ENCODE measurements around the gene SPOCK2.

The SPOCK2 gene

GRCh38 chr10:72068901-72069446 lies 19.4 kb downstream of the SPOCK2 start (continued):
- TF ChIP-seq ZBTB11 (tag by site-specific recombination; conservative IDR thresholded peaks at IDR 0.05; ENCODE audit: low read depth): no peak
- no peak for TF ChIP-seq ZNF704 (tag by site-specific recombination; IDR thresholded peaks at IDR 0.05)
- TF ChIP-seq ZNF138 (tag by site-specific recombination; IDR thresholded peaks at IDR 0.05; ENCODE audit: borderline replicate concordance): no peak
- TF ChIP-seq KLF9 (tag by site-specific recombination; IDR thresholded peaks at IDR 0.05; ENCODE audit: low read depth): no peak
- TF ChIP-seq, protein P1, sequence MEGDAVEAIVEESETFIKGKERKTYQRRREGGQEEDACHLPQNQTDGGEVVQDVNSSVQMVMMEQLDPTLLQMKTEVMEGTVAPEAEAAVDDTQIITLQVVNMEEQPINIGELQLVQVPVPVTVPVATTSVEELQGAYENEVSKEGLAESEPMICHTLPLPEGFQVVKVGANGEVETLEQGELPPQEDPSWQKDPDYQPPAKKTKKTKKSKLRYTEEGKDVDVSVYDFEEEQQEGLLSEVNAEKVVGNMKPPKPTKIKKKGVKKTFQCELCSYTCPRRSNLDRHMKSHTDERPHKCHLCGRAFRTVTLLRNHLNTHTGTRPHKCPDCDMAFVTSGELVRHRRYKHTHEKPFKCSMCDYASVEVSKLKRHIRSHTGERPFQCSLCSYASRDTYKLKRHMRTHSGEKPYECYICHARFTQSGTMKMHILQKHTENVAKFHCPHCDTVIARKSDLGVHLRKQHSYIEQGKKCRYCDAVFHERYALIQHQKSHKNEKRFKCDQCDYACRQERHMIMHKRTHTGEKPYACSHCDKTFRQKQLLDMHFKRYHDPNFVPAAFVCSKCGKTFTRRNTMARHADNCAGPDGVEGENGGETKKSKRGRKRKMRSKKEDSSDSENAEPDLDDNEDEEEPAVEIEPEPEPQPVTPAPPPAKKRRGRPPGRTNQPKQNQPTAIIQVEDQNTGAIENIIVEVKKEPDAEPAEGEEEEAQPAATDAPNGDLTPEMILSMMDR (tag by site-specific recombination; IDR thresholded peaks at IDR 0.05): no peak
- TF ChIP-seq SCRT2 (tag by site-specific recombination; IDR thresholded peaks at IDR 0.05): no peak
- TF ChIP-seq ZNF510 (tag by site-specific recombination; IDR thresholded peaks at IDR 0.05; ENCODE audit: insufficient replicate concordance): no peak
- no peak for TF ChIP-seq ZNF488 (tag by site-specific recombination; IDR thresholded peaks at IDR 0.05)
- no peak for TF ChIP-seq BCL11B (tag by site-specific recombination; IDR thresholded peaks at IDR 0.05; ENCODE audit: low read depth)
- no peak for TF ChIP-seq ZNF792 (tag by site-specific recombination; IDR thresholded peaks at IDR 0.05)
- no peak for TF ChIP-seq ZNF391 (tag by site-specific recombination; IDR thresholded peaks at IDR 0.05; ENCODE audit: borderline replicate concordance, low read depth)
- TF ChIP-seq ZNF311 (tag by site-specific recombination; IDR thresholded peaks at IDR 0.05; ENCODE audit: borderline replicate concordance): no peak
- no peak; the same call in 1 of the 2 replicates for TF ChIP-seq KLF1 (tag by site-specific recombination; IDR thresholded peaks at IDR 0.05)
- TF ChIP-seq EGR2 (tag by site-specific recombination; IDR thresholded peaks at IDR 0.05; ENCODE audit: low read depth): peak; percentile 43; the same call in 1 of the 2 replicates
- no peak for TF ChIP-seq ZNF23 (tag by site-specific recombination; IDR thresholded peaks at IDR 0.05; ENCODE audit: borderline replicate concordance)
- no peak for TF ChIP-seq ZNF404 (tag by site-specific recombination; IDR thresholded peaks at IDR 0.05)
- no peak for TF ChIP-seq ZNF341 (tag by site-specific recombination; IDR thresholded peaks at IDR 0.05; ENCODE audit: low read depth)
- TF ChIP-seq ZNF670 (tag by site-specific recombination; IDR thresholded peaks at IDR 0.05; ENCODE audit: low read depth): no peak
- TF ChIP-seq GFI1B (tag by site-specific recombination; IDR thresholded peaks at IDR 0.05): no peak
- TF ChIP-seq ZBTB21 (tag by site-specific recombination; IDR thresholded peaks at IDR 0.05): no peak; the same call in 1 of the 2 replicates
- TF ChIP-seq BCL6B (tag by site-specific recombination; IDR thresholded peaks at IDR 0.05): no peak
- no peak for TF ChIP-seq ZNF132 (tag by site-specific recombination; IDR thresholded peaks at IDR 0.05; ENCODE audit: borderline replicate concordance)
- peak; percentile 46; the same call in 1 of the 2 replicates for TF ChIP-seq ZBTB17 (tag by site-specific recombination; IDR thresholded peaks at IDR 0.05)
- no peak for TF ChIP-seq ZNF350 (tag by site-specific recombination; IDR thresholded peaks at IDR 0.05)
- no peak for TF ChIP-seq ZNF843 (tag by site-specific recombination; IDR thresholded peaks at IDR 0.05)
- peak; percentile 72 for TF ChIP-seq PRDM10 (tag by site-specific recombination; IDR thresholded peaks at IDR 0.05)
- TF ChIP-seq ZNF223 (tag by site-specific recombination; IDR thresholded peaks at IDR 0.05): no peak
- TF ChIP-seq ZNF530 (tag by site-specific recombination; IDR thresholded peaks at IDR 0.05; ENCODE audit: low read depth): no peak
